ENCODE results near the gene BACE1. TPM values are rescaled to one million over a fixed set of nuclear protein-coding genes. Genes with fewer than 3 reads are reported as not detected.
"Not testable (repeated sequence)": the region's sequence is repeated elsewhere in the genome, so short reads cannot be mapped to it uniquely, and the experiment has no call there.

Gene BACE1
- total RNA-seq, 1 donor from 2014 or later: 32.6 TPM

GRCh38 chr11:117269856-117270255 is 46.2 kb downstream of the BACE1 start:
- Mint-ChIP-seq H3K4me1 (ENCODE audit: low read depth, unreplicated experiment) (peaks cover 15% of the 10 kb centered on the region), H3K4me3 (ENCODE audit: unreplicated experiment) (no peak overlapping the region), H3K27me3 (ENCODE audit: low read depth, unreplicated experiment) (no peaks in the 10 kb centered on the region), H3K27ac (ENCODE audit: unreplicated experiment) (no peak overlapping the region), H3K9me3 (ENCODE audit: unreplicated experiment) (no peaks in the 10 kb centered on the region), H3K36me3 (ENCODE audit: low read depth, unreplicated experiment) (peaks cover 5% of the 10 kb centered on the region)
- Histone ChIP-seq H3K4me2 (ENCODE audit: low read length) (no peak overlapping the region), H3K27ac (ENCODE audit: low read depth, low read length) (no peak overlapping the region), H3K4me1 (ENCODE audit: insufficient read depth, low read length) (peaks cover 10% of the 10 kb centered on the region), H3K9me3 (ENCODE audit: insufficient read depth, low read depth, low read length) (no peaks in the 10 kb centered on the region), H2AFZ (ENCODE audit: low read depth, low read length) (no peak overlapping the region), H3K9ac (ENCODE audit: low read length) (no peak overlapping the region), H3K79me2 (ENCODE audit: insufficient read depth, low read length) (no peaks in the 10 kb centered on the region), H3K4me3 (ENCODE audit: insufficient read depth, low read depth, low read length) (no peak overlapping the region), H4K20me1 (ENCODE audit: insufficient read depth, low read length) (no peaks in the 10 kb centered on the region), H3K27me3 (ENCODE audit: insufficient read depth, low read length) (no peaks in the 10 kb centered on the region), H3K36me3 (ENCODE audit: insufficient read depth, low read length) (no peaks in the 10 kb centered on the region)
- DNase-seq (ENCODE audit: low read depth): no peak
- TF ChIP-seq EZH2 (IDR thresholded peaks at IDR 0.05; ENCODE audit: insufficient read depth, low read length) (no peak), CTCF (IDR thresholded peaks at IDR 0.05; ENCODE audit: insufficient read depth, low read depth, low read length) (no peak)
- FAIRE-seq: no peak

GRCh38 chr11:117265745-117266144 is 50.3 kb downstream of the BACE1 start:
- H2AFZ ChIP-seq (ENCODE audit: low read depth, low read length): no peak overlapping the region
- no peak overlapping the region for H3K27ac ChIP-seq (ENCODE audit: low read depth, low read length)
- FAIRE-seq: no peak
- H3K4me1 ChIP-seq (ENCODE audit: insufficient read depth, low read length): no peaks in the 10 kb centered on the region
- no peaks in the 10 kb centered on the region for H3K36me3 ChIP-seq (ENCODE audit: insufficient read depth, low read length)
- H3K4me1 Mint-ChIP-seq (ENCODE audit: low read depth, unreplicated experiment): peaks cover 5% of the 10 kb centered on the region
- no peaks in the 10 kb centered on the region for H3K9me3 Mint-ChIP-seq (ENCODE audit: unreplicated experiment)
- H3K4me3 Mint-ChIP-seq (ENCODE audit: unreplicated experiment): no peak overlapping the region
- H3K36me3 Mint-ChIP-seq (ENCODE audit: low read depth, unreplicated experiment): peaks cover 10% of the 10 kb centered on the region
- H3K9ac ChIP-seq (ENCODE audit: low read length): no peak overlapping the region
- no peaks in the 10 kb centered on the region for H4K20me1 ChIP-seq (ENCODE audit: insufficient read depth, low read length)
- H3K4me3 ChIP-seq (ENCODE audit: insufficient read depth, low read depth, low read length): no peak overlapping the region
- TF ChIP-seq CTCF (IDR thresholded peaks at IDR 0.05; ENCODE audit: insufficient read depth, low read depth, low read length) (no peak), EZH2 (IDR thresholded peaks at IDR 0.05; ENCODE audit: insufficient read depth, low read length) (no peak)
- no peaks in the 10 kb centered on the region for H3K9me3 ChIP-seq (ENCODE audit: insufficient read depth, low read depth, low read length)
- H3K79me2 ChIP-seq (ENCODE audit: insufficient read depth, low read length): no peaks in the 10 kb centered on the region
- no peaks in the 10 kb centered on the region for H3K27me3 Mint-ChIP-seq (ENCODE audit: low read depth, unreplicated experiment)
- no peak overlapping the region for H3K27ac Mint-ChIP-seq (ENCODE audit: unreplicated experiment)
- no peaks in the 10 kb centered on the region for H3K27me3 ChIP-seq (ENCODE audit: insufficient read depth, low read length)
- no peak for DNase-seq (ENCODE audit: low read depth)
- no peak overlapping the region for H3K4me2 ChIP-seq (ENCODE audit: low read length)

GRCh38 chr11:117264624-117265323 is 51.3 kb downstream of the BACE1 start:
- H4K20me1 ChIP-seq (ENCODE audit: insufficient read depth, low read length); H3K9me3 Mint-ChIP-seq (ENCODE audit: unreplicated experiment); H3K79me2 ChIP-seq (ENCODE audit: insufficient read depth, low read length); H3K27me3 Mint-ChIP-seq (ENCODE audit: low read depth, unreplicated experiment); H3K27ac Mint-ChIP-seq (ENCODE audit: unreplicated experiment); H3K27me3 ChIP-seq (ENCODE audit: insufficient read depth, low read length); H3K4me1 ChIP-seq (ENCODE audit: insufficient read depth, low read length); H3K9me3 ChIP-seq (ENCODE audit: insufficient read depth, low read depth, low read length); H3K4me3 ChIP-seq (ENCODE audit: insufficient read depth, low read depth, low read length); H3K36me3 ChIP-seq (ENCODE audit: insufficient read depth, low read length); H2AFZ ChIP-seq (ENCODE audit: low read depth, low read length); DNase-seq (ENCODE audit: low read depth); FAIRE-seq; H3K4me2 ChIP-seq (ENCODE audit: low read length); H3K4me1 Mint-ChIP-seq (ENCODE audit: low read depth, unreplicated experiment); H3K27ac ChIP-seq (ENCODE audit: low read depth, low read length); H3K9ac ChIP-seq (ENCODE audit: low read length): not testable (repeated sequence)
- H3K4me3 Mint-ChIP-seq (ENCODE audit: unreplicated experiment): peak overlapping the region; percentile 54
- peaks cover 10% of the 10 kb centered on the region for H3K36me3 Mint-ChIP-seq (ENCODE audit: low read depth, unreplicated experiment)

Measured in astrocyte (in vitro differentiated cells and primary cell).